Mesenchymal stem cell (in vitro differentiated cells and primary cell): ENCODE data around the gene TMEM9.

Source experiments
- DNase-seq: peaks from one replicate; pipeline ENCODE4 v3.0.0-alpha.2; 2013
- H2AFZ ChIP-seq: one replicate; pipeline ENCODE4 v1.6.1; 2013; ENCODE audit warnings: low read depth, mild to moderate bottlenecking, control low read depth, inconsistent platforms, low read length, moderate library complexity
- H2AK5ac ChIP-seq: 2 replicates; pipeline ENCODE4 v1.6.1; 2013; ENCODE audit warnings: low read length, moderate library complexity, mild to moderate bottlenecking, inconsistent platforms; ENCODE audit not compliant: severe bottlenecking
- H2BK120ac ChIP-seq: one replicate; pipeline ENCODE4 v1.6.1; 2013; ENCODE audit warnings: low read depth, mild to moderate bottlenecking, inconsistent platforms, low read length, moderate library complexity
- H2BK12ac ChIP-seq, 2 experiments: one replicate each; pipeline ENCODE4 v1.6.1; 2013; ENCODE audit warnings: inconsistent platforms in 2 of 2, low read length in 2 of 2, mild to moderate bottlenecking in 2 of 2, moderate library complexity in 2 of 2, control low read depth in 1 of 2
- H2BK15ac ChIP-seq: one replicate; pipeline ENCODE4 v1.6.1; 2013; ENCODE audit warnings: mild to moderate bottlenecking, low read depth, inconsistent platforms; ENCODE audit not compliant: poor library complexity, severe bottlenecking
- H2BK5ac ChIP-seq: 2 replicates; pipeline ENCODE4 v1.6.1; 2013; ENCODE audit warnings: low read depth, mild to moderate bottlenecking, low read length, control low read depth, inconsistent platforms; ENCODE audit not compliant: poor library complexity, severe bottlenecking
- H3K14ac ChIP-seq, 2 experiments: one replicate each; pipeline ENCODE4 v1.6.1; 2013; ENCODE audit warnings: inconsistent platforms in 2 of 2, low read length in 2 of 2, control low read depth in 1 of 2, mild to moderate bottlenecking in 1 of 2, moderate library complexity in 1 of 2
- H3K18ac ChIP-seq, 2 experiments: one replicate each; pipeline ENCODE4 v1.6.1; 2013; ENCODE audit warnings: inconsistent platforms in 2 of 2, low read length in 2 of 2, control low read depth in 1 of 2, low read depth in 1 of 2, mild to moderate bottlenecking in 1 of 2
- H3K23ac ChIP-seq, 2 experiments: one replicate each; pipeline ENCODE4 v1.6.1; 2013; ENCODE audit warnings: inconsistent platforms in 2 of 2, low read length in 2 of 2, mild to moderate bottlenecking in 2 of 2, moderate library complexity in 2 of 2, control low read depth in 1 of 2
- H3K27ac ChIP-seq: 2 replicates; pipeline ENCODE4 v1.5.1; 2013; ENCODE audit warnings: mild to moderate bottlenecking, moderate library complexity, low read length, control low read depth, inconsistent platforms; ENCODE audit not compliant: poor library complexity, severe bottlenecking
- H3K27me3 ChIP-seq, 2 experiments: 2 replicates each; pipeline versions ENCODE4 v1.6.1 to v1.7.0; 2013; ENCODE audit warnings: low read length in 2 of 2, mild to moderate bottlenecking in 2 of 2, moderate library complexity in 2 of 2, control low read depth in 1 of 2, inconsistent platforms in 1 of 2; ENCODE audit not compliant: control insufficient read depth in 1 of 2, insufficient read depth in 1 of 2
- H3K36me3 ChIP-seq, 2 experiments: 2 replicates each; pipeline versions ENCODE4 v1.6.1 to v1.7.0; 2013; ENCODE audit warnings: low read length in 2 of 2, control low read depth in 1 of 2, inconsistent platforms in 1 of 2, low read depth in 1 of 2, mild to moderate bottlenecking in 1 of 2; ENCODE audit not compliant: insufficient read depth in 2 of 2, control insufficient read depth in 1 of 2
- H3K4ac ChIP-seq, 2 experiments: one replicate each; pipeline ENCODE4 v1.6.1; 2013; ENCODE audit warnings: inconsistent platforms in 2 of 2, low read length in 2 of 2, mild to moderate bottlenecking in 2 of 2, moderate library complexity in 2 of 2, control low read depth in 1 of 2, low read depth in 1 of 2
- H3K4me1 ChIP-seq: 2 replicates; pipeline ENCODE4 v1.6.1; 2013; ENCODE audit warnings: low read depth, low read length, control low read depth; ENCODE audit not compliant: control insufficient read depth, insufficient read depth
- H3K4me2 ChIP-seq: 2 replicates; pipeline ENCODE4 v1.6.1; 2013; ENCODE audit warnings: low read length, mild to moderate bottlenecking, inconsistent platforms; ENCODE audit not compliant: poor library complexity, severe bottlenecking
- H3K4me3 ChIP-seq, 2 experiments: 2 replicates each; pipeline versions ENCODE4 v1.5.1 to v1.7.0; 2013; ENCODE audit warnings: low read length in 2 of 2, mild to moderate bottlenecking in 2 of 2, control low read depth in 1 of 2, low read depth in 1 of 2; ENCODE audit not compliant: insufficient read depth in 1 of 2
- H3K79me1 ChIP-seq: replicated peaks from 2 replicates; pipeline ENCODE4 v1.6.1; 2013; ENCODE audit warnings: mild to moderate bottlenecking, control low read depth, low read length, inconsistent platforms; ENCODE audit not compliant: poor library complexity, severe bottlenecking
- H3K9ac ChIP-seq: 2 replicates; pipeline ENCODE4 v1.7.0; 2013; ENCODE audit warnings: mild to moderate bottlenecking, low read length, moderate library complexity
- H3K9me3 ChIP-seq: 2 replicates; pipeline ENCODE4 v1.7.0; 2013; ENCODE audit warnings: mild to moderate bottlenecking, low read length; ENCODE audit not compliant: control insufficient read depth
- H4K8ac ChIP-seq: one replicate; pipeline ENCODE4 v1.6.1; 2013; ENCODE audit warnings: inconsistent platforms, mild to moderate bottlenecking, low read length, moderate library complexity
- H4K91ac ChIP-seq: one replicate; pipeline ENCODE4 v1.6.1; 2013; ENCODE audit warnings: mild to moderate bottlenecking, low read length, inconsistent platforms
- WGBS: methylation state at CpG from one replicate; pipeline ENCODE4 v1.1.7; 2013; ENCODE audit warnings: mixed read lengths; 5-methylcytosine and 5-hydroxymethylcytosine counted together

Gene TMEM9

GRCh38 chr1:201186192-201186591, 31.9 kb upstream of the TMEM9 start:
- H3K4ac ChIP-seq = no peak overlapping the region
- no peak overlapping the region for H2BK5ac ChIP-seq
- no peaks in the 10 kb centered on the region for H3K36me3 ChIP-seq
- no peak overlapping the region for H2BK12ac ChIP-seq
- no peak overlapping the region for H3K27ac ChIP-seq
- H3K4me1 ChIP-seq = peaks cover 16% of the 10 kb centered on the region
- H3K9me3 ChIP-seq = no peaks in the 10 kb centered on the region
- H2BK15ac ChIP-seq = no peak overlapping the region
- H3K18ac ChIP-seq = no peak overlapping the region
- no peak overlapping the region for H4K91ac ChIP-seq
- no peak overlapping the region for H2AK5ac ChIP-seq
- H3K4me2 ChIP-seq = no peak overlapping the region
- H3K4me3 ChIP-seq = no peak overlapping the region
- WGBS = 77% methylated on average over 3 of the region's 3 CpGs
- no peak overlapping the region for H4K8ac ChIP-seq
- no peak overlapping the region for H2BK120ac ChIP-seq
- no peak overlapping the region for H3K9ac ChIP-seq
- peak; percentile 17 for DNase-seq
- H3K14ac ChIP-seq = no peak overlapping the region
- no peak overlapping the region for H2AFZ ChIP-seq
- H3K79me1 ChIP-seq = no peaks in the 10 kb centered on the region
- peaks cover 0 to under 1% of the 10 kb centered on the region in 2 experiments for H3K27me3 ChIP-seq
- no peak overlapping the region for H3K23ac ChIP-seq

- Histone ChIP-seq H3K4me2 (no peak overlapping the region), H2BK120ac (no peak overlapping the region), H4K91ac (no peak overlapping the region), H3K14ac (no peak overlapping the region), H2BK12ac (no peak overlapping the region), H2BK15ac (no peak overlapping the region), H3K4me3 (no peak overlapping the region), H3K18ac (no peak overlapping the region), H2AK5ac (peak overlapping the region; percentile 16), H3K36me3 (no peaks in the 10 kb centered on the region), H3K4me1 (peaks cover 12% of the 10 kb centered on the region), H2BK5ac (no peak overlapping the region), H3K27ac (no peak overlapping the region), H2AFZ (no peak overlapping the region), H3K4ac (no peak overlapping the region), H3K9ac (peak overlapping the region; percentile 36), H3K27me3 (peaks cover 0 to 6% of the 10 kb centered on the region in 2 experiments), H4K8ac (no peak overlapping the region), H3K23ac (no peak overlapping the region), H3K79me1 (no peaks in the 10 kb centered on the region), H3K9me3 (no peaks in the 10 kb centered on the region)
- no peak for DNase-seq
- 74% methylated on average over 5 of the region's 5 CpGs for WGBS
Measured at GRCh38 chr1:201185527-201186128, 31.4 kb upstream of the TMEM9 start.

GRCh38 chr1:201185123-201185453, 30.8 kb upstream of the TMEM9 start:
- H3K4me2 ChIP-seq = no peak overlapping the region
- H3K27ac ChIP-seq = no peak overlapping the region
- H4K91ac ChIP-seq = no peak overlapping the region
- no peak overlapping the region for H3K14ac ChIP-seq
- H3K4ac ChIP-seq = no peak overlapping the region
- peak overlapping the region; percentile 16 for H2AK5ac ChIP-seq
- 31% methylated on average over 2 of the region's 3 CpGs for WGBS
- H4K8ac ChIP-seq = no peak overlapping the region
- H3K4me3 ChIP-seq = no peak overlapping the region
- H2BK15ac ChIP-seq = no peak overlapping the region
- no peak overlapping the region for H2BK120ac ChIP-seq
- H3K36me3 ChIP-seq = no peaks in the 10 kb centered on the region
- no peak overlapping the region for H3K18ac ChIP-seq
- H3K9ac ChIP-seq = peak overlapping the region; percentile 36
- H2AFZ ChIP-seq = no peak overlapping the region
- no peaks in the 10 kb centered on the region for H3K9me3 ChIP-seq
- no peak overlapping the region for H2BK12ac ChIP-seq
- no peaks in the 10 kb centered on the region for H3K79me1 ChIP-seq
- peaks cover 0 to 7% of the 10 kb centered on the region in 2 experiments for H3K27me3 ChIP-seq
- no peak overlapping the region for H2BK5ac ChIP-seq
- DNase-seq = no peak
- H3K23ac ChIP-seq = no peak overlapping the region
- H3K4me1 ChIP-seq = peaks cover 10% of the 10 kb centered on the region

DNA sequence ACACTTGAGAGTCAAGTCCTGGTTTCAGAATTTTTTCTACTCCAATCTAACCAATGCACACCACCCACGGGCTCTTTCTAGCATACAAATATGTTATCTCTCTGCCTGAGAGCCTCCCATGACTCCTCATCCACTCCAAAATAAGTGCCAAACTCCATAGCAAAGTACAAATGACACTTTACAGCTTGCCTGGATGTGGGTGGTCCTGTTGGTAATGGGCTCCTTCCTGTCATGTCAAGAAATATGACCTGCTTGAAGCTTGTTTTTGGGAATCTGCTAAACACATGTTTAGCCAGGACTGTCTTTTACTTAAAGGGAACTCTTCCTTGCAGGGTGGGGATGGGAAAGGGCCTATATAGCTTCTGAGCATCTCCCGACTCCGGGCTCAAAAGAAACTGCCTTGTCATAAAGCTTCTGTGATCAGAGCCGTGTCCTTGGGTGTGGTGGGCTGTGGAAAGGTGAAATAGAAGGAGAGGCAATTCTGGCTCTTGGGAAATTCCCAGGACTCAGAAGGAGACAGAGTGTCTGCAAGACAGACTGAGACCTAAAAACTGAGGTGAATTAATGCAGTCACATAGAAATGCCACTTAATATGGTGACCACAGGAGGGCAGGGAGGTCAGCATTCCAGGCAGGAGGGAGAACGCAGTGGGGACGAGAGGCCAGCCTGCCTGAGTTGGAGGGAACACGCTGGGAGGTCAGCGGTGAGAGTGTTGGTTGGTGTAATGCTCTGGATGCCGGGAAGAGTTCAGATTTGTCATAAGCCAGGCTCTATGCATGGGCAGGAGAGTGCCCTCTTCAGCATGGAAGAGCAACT, 30.2 kb upstream of the TMEM9 start:
- Histone ChIP-seq H3K27ac (peak overlapping the region; percentile 11), H2BK12ac (no peak overlapping the region), H3K27me3 (peaks cover 0 to 7% of the 10 kb centered on the region in 2 experiments), H3K23ac (no peak overlapping the region), H3K14ac (no peak overlapping the region), H3K79me1 (no peaks in the 10 kb centered on the region), H2BK5ac (no peak overlapping the region), H3K4ac (no peak overlapping the region), H2BK15ac (no peak overlapping the region), H3K9ac (no peak overlapping the region), H3K4me2 (peak overlapping the region; percentile 0), H3K4me1 (peaks cover 10% of the 10 kb centered on the region), H2BK120ac (no peak overlapping the region), H3K36me3 (no peaks in the 10 kb centered on the region), H3K4me3 (no peak overlapping the region), H3K18ac (no peak overlapping the region), H3K9me3 (no peaks in the 10 kb centered on the region), H4K8ac (no peak overlapping the region), H2AK5ac (no peak overlapping the region), H4K91ac (no peak overlapping the region), H2AFZ (no peak overlapping the region)
- DNase-seq = peak; percentile 88
- WGBS = 20% methylated on average over 8 of the region's 9 CpGs
